ENCODE measurements around the gene ERCC5.

ERCC5 gene

GRCh38 chr13:102892503-102892902 is 46.7 kb downstream of the ERCC5 start:
- no peak for DNase-seq (ENCODE audit: low spot score)

- no peak for DNase-seq (ENCODE audit: low spot score)
Measured at GRCh38 chr13:102897371-102898138, 51.7 kb downstream of the ERCC5 start.

DNA sequence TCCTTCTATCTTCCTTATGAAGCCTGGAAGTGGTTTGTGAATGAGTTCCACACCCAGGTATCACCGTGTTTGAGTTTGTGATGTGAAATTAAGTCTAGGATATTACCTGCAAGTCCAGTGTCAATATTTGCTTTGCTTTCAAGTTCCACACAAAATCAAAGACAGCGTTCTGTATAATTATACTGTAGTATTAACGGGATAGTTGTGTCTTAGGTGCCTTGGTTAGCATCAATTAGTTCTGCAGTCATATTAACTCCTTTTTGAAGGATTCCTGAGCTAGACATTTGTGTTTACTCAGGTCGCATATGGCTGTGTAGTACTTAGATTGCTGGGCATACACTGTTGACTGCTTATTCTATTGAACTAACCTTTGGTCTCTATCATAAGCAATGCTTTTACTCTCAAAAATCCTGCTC is 54.4 kb downstream of the ERCC5 start:
- DNase-seq (ENCODE audit: low spot score): no peak

DNA sequence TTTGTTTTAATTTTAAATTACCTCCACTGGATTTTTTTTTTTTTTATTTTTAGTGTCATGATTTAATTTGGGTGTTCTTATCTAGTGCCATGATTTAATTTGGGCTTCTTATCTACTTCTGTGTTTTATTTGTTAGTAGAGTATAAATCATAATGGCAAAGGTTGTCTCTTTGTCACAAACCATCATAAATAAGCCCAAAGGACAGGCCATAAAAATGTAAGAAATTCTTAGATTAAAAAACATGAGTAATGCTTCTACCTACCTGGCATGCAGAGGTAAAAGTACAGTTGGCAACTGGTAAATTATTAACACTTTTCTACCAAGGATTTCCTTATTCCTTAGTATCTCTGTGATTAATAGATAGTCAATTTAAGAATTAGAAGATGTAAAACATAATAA is 55.2 kb downstream of the ERCC5 start:
- peak; percentile 77 for DNase-seq (ENCODE audit: low spot score)

- DNase-seq (ENCODE audit: low spot score): peak; percentile 84
Measured at GRCh38 chr13:102901615-102902305, 55.9 kb downstream of the ERCC5 start.

GRCh38 chr13:102902789-102903347 is 57.0 kb downstream of the ERCC5 start:
- DNase-seq (ENCODE audit: low spot score): no peak

- DNase-seq (ENCODE audit: low spot score): peak; percentile 53
Measured at GRCh38 chr13:102903659-102904407, 58.0 kb downstream of the ERCC5 start.

DNA sequence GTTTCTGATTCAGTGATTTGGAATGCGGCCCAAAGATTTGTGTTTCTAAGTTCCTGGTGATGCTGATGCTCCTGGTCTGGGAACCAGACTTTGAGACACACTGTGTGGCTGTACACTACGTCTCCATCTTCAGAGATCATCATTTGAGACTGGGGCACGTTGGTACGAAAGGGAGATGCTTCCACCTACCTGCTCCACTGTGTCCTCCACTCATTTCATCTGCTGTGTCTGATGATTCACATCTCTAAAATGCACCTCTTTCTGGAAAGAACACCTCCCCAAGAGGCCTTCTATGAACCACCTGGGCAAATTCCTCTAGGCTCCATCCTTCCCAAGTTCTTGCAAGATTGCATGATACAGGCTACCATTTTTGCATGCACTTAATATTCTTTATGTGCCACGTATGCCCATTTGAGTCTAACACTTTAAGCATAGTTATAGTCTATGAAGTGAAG is 58.6 kb downstream of the ERCC5 start:
- DNase-seq (ENCODE audit: low spot score): peak; percentile 59

GRCh38 chr13:102905905-102906771 is 60.3 kb downstream of the ERCC5 start:
- peak; percentile 55 for DNase-seq (ENCODE audit: low spot score)

DNA sequence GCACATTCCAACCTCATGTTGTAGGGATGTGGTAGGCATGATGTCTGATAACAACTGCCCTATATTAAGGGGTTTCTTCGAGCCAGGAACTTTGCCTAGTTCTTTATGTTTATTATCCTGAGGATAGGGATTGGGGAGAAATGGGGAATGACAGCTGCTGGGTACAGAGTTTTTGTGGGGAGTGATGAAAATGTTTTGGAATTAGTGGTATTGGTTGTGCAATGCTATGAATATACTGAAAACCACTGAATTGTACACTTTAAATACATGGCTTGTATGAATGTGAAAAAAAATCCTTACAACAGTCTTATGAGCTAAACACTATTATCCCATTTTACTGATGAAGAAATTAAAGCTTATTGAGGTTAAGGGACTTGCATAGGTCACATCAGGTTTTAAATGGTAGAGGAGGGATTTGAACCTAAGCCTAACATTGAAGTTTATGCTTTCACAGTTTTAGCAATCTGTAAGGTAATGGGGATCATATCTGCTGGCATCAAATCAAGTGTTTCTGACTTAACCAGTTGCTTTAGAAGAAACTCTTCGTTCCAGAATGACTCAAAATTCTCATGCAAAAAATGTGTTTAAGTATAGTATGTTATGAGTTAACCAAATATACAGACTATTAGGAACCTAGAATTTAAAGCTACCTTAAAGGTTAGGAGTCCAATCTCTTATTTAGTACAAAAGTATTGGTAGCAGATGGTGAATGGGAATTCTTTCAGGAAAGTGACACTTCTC is 61.4 kb downstream of the ERCC5 start:
- no peak for DNase-seq (ENCODE audit: low spot score)

- DNase-seq (ENCODE audit: low spot score): no peak
Measured at GRCh38 chr13:102907886-102908515, 62.2 kb downstream of the ERCC5 start.

- DNase-seq (ENCODE audit: low spot score): no peak
Measured at GRCh38 chr13:102909971-102910370, 64.1 kb downstream of the ERCC5 start.

- peak; percentile 66 for DNase-seq (ENCODE audit: low spot score)
Measured at GRCh38 chr13:102911336-102911735, 65.5 kb downstream of the ERCC5 start.

- DNase-seq (ENCODE audit: low spot score): no peak
Measured at GRCh38 chr13:102912599-102912998, 66.8 kb downstream of the ERCC5 start.

DNA sequence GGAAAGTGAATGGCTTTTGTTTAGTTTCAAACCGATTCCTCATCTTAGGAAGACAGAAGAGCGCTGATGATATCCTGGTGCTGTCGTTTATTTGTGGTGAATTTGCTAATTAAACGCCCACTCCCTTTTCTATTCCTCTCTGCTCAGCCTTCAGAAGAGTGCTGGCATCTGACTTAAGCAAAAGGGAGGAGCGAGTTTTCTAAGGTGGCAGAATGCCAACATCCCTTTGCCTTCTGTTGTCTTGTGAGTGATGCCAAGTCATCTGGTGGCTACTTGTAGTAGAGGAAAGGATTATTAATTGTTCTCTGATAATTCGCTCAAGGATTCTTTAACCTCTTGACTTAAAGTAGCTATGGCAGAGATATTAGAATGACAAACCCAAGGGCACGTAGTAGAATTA is 68.1 kb downstream of the ERCC5 start:
- peak; percentile 66 for DNase-seq (ENCODE audit: low spot score)

DNA sequence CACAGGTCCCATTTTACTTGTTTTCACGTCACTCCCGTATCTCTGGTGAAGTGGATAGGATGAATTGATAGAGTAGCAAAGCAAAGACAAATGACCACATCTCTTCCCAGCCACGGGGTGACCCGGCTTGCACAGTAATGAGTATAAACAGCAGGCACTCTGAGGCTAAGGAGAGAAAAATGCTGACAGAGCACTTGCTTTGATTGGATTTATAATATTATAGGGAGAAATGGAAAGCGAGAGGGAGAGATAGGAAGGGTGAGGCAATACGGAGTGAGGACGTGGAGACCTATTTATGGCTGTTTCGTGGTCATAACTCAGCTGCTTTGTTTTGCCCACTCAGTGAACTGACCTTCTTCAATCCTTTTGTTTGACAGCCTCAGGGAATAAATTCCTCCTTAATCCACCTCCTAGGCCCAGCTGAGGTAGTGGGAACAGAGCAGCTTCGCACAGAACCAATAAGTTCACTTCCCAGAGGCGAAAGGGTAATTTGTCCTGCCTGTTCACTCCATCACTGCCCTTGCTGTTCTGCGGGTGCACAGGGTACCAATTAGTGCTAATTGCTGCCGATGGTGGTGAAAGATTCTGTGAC is 68.6 kb downstream of the ERCC5 start:
- no peak for DNase-seq (ENCODE audit: low spot score)

DNA sequence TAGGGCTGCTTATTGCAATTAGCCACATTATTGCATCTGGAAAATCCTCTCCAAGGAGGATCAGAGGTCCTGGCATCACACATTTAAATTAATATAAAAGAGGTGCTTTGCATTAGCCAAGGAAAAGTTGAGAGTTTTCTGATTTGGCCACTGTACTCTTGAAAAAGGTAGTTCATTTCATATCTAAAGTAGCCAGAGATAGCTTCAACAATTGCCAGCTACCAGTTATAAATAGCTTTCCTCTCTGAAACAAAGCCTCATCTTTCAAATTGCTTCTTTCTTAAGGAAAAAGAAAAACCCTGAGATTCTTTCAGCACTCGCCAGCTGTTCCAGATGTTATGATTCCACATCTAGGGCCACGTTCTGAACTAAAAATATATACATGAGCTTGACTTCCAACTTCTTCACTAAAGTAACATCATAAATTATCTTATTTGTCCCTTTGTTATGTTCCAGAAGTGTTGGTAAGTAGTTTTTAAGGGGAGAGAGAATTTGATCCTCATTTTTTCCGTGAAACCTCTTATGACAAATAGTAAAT is 69.6 kb downstream of the ERCC5 start:
- no peak for DNase-seq (ENCODE audit: low spot score)

- DNase-seq (ENCODE audit: low spot score): no peak
Measured at GRCh38 chr13:102917019-102917418, 71.2 kb downstream of the ERCC5 start.

GRCh38 chr13:102922184-102922583 is 76.4 kb downstream of the ERCC5 start:
- DNase-seq (ENCODE audit: low spot score): no peak

Data from kidney tubule cell (primary cell).